ENCODE results near the gene EPS15. TPM values are rescaled to one million over a fixed set of nuclear protein-coding genes. Genes with fewer than 3 reads are reported as not detected.

Gene EPS15
- total and polyA plus RNA-seq, 4 donors: 8.8 to 52.1 (median 19.1) TPM

GRCh38 chr1:51553911-51554310, 34.8 kb upstream of the EPS15 start:
- H3K4me3 ChIP-seq (ENCODE audit: low read depth in 1 of 3, low read length in 3 of 3): no peak overlapping the region
- no peaks in the 10 kb centered on the region for H3K27me3 ChIP-seq (ENCODE audit: control insufficient read depth in 4 of 4, insufficient read depth in 4 of 4, low read length in 3 of 4)
- no peak overlapping the region for H3K27ac ChIP-seq (ENCODE audit: low read depth in 1 of 2, low read length in 2 of 2)
- no peaks in the 10 kb centered on the region for H3K36me3 ChIP-seq (ENCODE audit: control insufficient read depth in 4 of 4, insufficient read depth in 3 of 4, low read depth in 1 of 4, low read length in 3 of 4)
- DNase-seq (ENCODE audit: low spot score): no peak
- H3K9ac ChIP-seq (ENCODE audit: low read depth in 1 of 2, low read length in 2 of 2): no peak overlapping the region
- no peaks in the 10 kb centered on the region for H3K9me3 ChIP-seq (ENCODE audit: control insufficient read depth in 4 of 4, low read length in 3 of 4)
- peaks cover 0 to 6% (median under 1%) of the 10 kb centered on the region in 4 donors for H3K4me1 ChIP-seq (ENCODE audit: control insufficient read depth in 4 of 4, insufficient read depth in 4 of 4, low read length in 3 of 4)
- TF ChIP-seq FOXA1 (IDR thresholded peaks at IDR 0.05): no peak
- no peak for TF ChIP-seq GABPA (IDR thresholded peaks at IDR 0.05 in 1 of 2, conservative IDR thresholded peaks at IDR 0.05 in 1 of 2)
- TF ChIP-seq REST (IDR thresholded peaks at IDR 0.05): no peak
- TF ChIP-seq SP1 (IDR thresholded peaks at IDR 0.05): no peak
- no peak for TF ChIP-seq ZBTB33 (IDR thresholded peaks at IDR 0.05)
- TF ChIP-seq JUND (IDR thresholded peaks at IDR 0.05): no peak
- TF ChIP-seq MAX (IDR thresholded peaks at IDR 0.05): no peak
- TF ChIP-seq YY1 (IDR thresholded peaks at IDR 0.05): no peak
- no peak for TF ChIP-seq FOXA2 (IDR thresholded peaks at IDR 0.05)
- no peak for TF ChIP-seq NR2F2 (IDR thresholded peaks at IDR 0.05)
- no peak for TF ChIP-seq HNF4G (IDR thresholded peaks at IDR 0.05)
- TF ChIP-seq RAD21 (IDR thresholded peaks at IDR 0.05): no peak
- TF ChIP-seq HNF4A (conservative IDR thresholded peaks at IDR 0.05): no peak
- no peak for TF ChIP-seq EGR1 (IDR thresholded peaks at IDR 0.05; ENCODE audit: low read depth in 2 of 2)
- TF ChIP-seq RXRA (IDR thresholded peaks at IDR 0.05): no peak
- TF ChIP-seq CTCF (IDR thresholded peaks at IDR 0.05; ENCODE audit: low read depth, low read length, missing input control): no peak
- no peak for TF ChIP-seq ATF3 (IDR thresholded peaks at IDR 0.05)
- TF ChIP-seq TAF1 (conservative IDR thresholded peaks at IDR 0.05): no peak
- WGBS: 94% methylated on average over 3 of the region's 3 CpGs

All from liver (tissue), 9 donors.